MG63 (cell line): ENCODE results near the gene MAPKAPK2. TPM values are rescaled to one million over a fixed set of nuclear protein-coding genes. Genes with fewer than 3 reads are reported as not detected.

Experiments used
- DNase-seq: peaks from one replicate; pipeline ENCODE4 v3.0.0-alpha.2; 2020
- H3K27me3 ChIP-seq: fragments of 250-450 bp; sonication (Bioruptor Pico); 2 replicates; pipeline ENCODE4 v1.5.1; 2020; ENCODE audit warnings: mild to moderate bottlenecking, moderate library complexity
- H3K36me3 ChIP-seq: fragments of 250-450 bp; sonication (Bioruptor Pico); 2 replicates; pipeline ENCODE4 v1.5.1; 2020; ENCODE audit warnings: mild to moderate bottlenecking, moderate library complexity
- H3K4me3 ChIP-seq: fragments of 250-450 bp; sonication (Bioruptor Pico); 2 replicates; pipeline ENCODE4 v1.5.1; 2020; ENCODE audit warnings: mild to moderate bottlenecking, moderate library complexity
- H3K9me3 ChIP-seq: fragments of 250-450 bp; sonication (Bioruptor Pico); 2 replicates; pipeline ENCODE4 v1.5.1; 2020; ENCODE audit warnings: mild to moderate bottlenecking, moderate library complexity
- total RNA-seq: library from RNA; depleted of rRNA; stranded (reverse); fragments of >200 nt; shearing (Covaris generic); gene quantifications from 2 replicates; pipeline ENCODE4 v1.2.3, GENCODE V29; 2014; ENCODE audit warnings: low replicate concordance

MAPKAPK2 gene
- total RNA-seq, 1 experiment from 2014 or later: 32.3 TPM

GRCh38 chr1:206687915-206688442 is 3.3 kb downstream of the MAPKAPK2 start:
- DNase-seq: peak; percentile 28
- H3K36me3 ChIP-seq: no peaks in the 10 kb centered on the region
- H3K27me3 ChIP-seq: peaks cover 6% of the 10 kb centered on the region; the same call in 1 of the 2 replicates
- H3K9me3 ChIP-seq: no peaks in the 10 kb centered on the region
- no peak overlapping the region for H3K4me3 ChIP-seq

DNA sequence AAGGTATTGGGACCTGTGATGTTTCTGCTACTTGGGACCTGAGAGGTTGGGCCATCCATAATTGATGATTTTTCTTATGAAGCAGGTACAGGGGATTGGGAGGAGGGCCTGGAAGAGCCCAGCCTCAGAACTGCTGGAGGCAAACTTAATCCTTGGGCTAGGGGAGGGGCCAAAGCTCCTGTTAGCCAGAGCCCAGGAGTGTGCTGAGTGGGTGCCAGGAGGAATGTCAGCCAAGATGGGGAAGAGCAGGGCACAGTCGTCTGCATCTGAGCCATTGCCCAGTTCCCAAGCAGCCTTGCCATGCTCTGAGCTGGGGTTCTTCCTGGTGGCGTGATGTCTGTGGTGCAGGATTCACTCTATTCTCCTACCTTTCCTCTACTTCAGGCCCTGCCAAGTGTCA is 5.8 kb downstream of the MAPKAPK2 start:
- DNase-seq: peak; percentile 68
- Histone ChIP-seq H3K36me3 (peaks cover 7% of the 10 kb centered on the region), H3K4me3 (no peak overlapping the region), H3K9me3 (no peaks in the 10 kb centered on the region), H3K27me3 (no peaks in the 10 kb centered on the region)

- Histone ChIP-seq H3K9me3 (no peaks in the 10 kb centered on the region), H3K4me3 (no peak overlapping the region), H3K27me3 (no peaks in the 10 kb centered on the region), H3K36me3 (peaks cover 14% of the 10 kb centered on the region)
- DNase-seq: no peak
Measured at GRCh38 chr1:206691604-206692003, 6.9 kb downstream of the MAPKAPK2 start.

- no peaks in the 10 kb centered on the region for H3K27me3 ChIP-seq
- H3K4me3 ChIP-seq: no peak overlapping the region
- peaks cover 19% of the 10 kb centered on the region for H3K36me3 ChIP-seq
- H3K9me3 ChIP-seq: no peaks in the 10 kb centered on the region
- DNase-seq: peak; percentile 69
Measured at GRCh38 chr1:206693029-206693428, 8.3 kb downstream of the MAPKAPK2 start.

DNA sequence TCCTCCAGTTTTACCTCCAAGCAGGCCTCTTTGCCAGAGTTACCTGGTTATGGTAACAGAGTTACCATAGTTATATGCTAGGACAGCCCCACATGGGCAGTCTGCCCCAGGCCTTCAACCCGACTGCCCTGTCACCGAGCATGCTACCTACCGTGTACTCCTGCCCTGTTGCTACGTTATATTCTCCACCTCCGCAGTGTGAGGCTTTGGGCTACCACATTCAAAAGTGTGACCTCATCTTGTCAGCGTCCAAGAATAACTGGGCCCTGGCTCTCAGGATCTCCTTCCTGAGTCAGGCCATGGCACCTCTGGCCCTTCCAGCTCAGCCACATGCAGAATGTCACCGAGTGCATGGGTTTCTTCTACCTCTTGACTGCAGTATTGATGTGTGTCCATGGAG is 8.9 kb downstream of the MAPKAPK2 start:
- Histone ChIP-seq H3K27me3 (no peaks in the 10 kb centered on the region), H3K9me3 (no peaks in the 10 kb centered on the region), H3K36me3 (peaks cover 19% of the 10 kb centered on the region), H3K4me3 (no peak overlapping the region)
- peak; percentile 79 for DNase-seq

DNA sequence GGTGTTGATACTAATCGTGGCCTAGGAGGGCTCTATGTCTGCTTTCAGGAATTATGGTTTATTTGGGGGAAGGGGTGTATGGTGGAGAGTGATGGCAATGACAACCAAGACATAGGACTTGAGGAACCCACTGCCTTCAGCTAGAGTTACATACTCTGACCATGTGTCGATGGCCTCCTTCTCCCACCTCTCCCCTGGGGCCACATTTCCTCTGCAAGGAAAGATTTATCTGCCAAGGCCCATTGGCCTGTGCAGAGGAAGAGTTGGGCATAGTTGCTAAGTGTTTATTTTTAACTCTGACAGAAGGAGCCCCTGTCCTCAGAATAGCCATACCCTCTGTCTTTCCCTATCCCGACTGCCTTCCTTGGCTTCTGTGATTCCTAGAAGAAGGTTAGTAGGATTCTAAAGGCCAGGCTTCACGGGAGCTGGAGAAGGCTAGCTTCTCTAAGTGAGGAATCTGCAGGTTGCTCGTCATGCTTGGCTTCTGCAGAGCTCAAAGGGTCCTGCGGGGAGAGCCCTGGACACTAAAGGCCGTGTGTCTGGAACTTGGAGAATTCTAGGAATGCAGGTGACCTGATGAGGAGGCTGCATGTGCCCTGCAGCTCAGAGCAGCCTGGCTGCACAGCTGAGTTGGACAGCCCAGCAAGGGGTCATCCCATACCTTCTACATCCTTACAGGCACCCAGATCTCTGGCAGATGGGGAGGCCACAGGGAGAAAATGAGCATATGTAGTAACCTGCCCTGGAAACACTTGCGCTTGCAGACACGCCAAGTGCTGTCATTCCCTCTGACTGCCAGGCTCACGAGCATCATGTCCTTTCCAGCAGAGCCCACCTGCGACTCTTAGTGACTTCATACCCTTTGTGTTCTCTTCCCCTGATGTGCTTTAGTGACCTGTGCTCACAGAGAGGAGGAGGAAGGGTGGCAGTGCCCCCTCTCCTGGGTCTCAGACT is 9.7 kb downstream of the MAPKAPK2 start:
- DNase-seq: no peak
- H3K4me3 ChIP-seq: no peak overlapping the region

GRCh38 chr1:206695733-206696132 is 11.0 kb downstream of the MAPKAPK2 start:
- Histone ChIP-seq H3K4me3 (no peak overlapping the region), H3K36me3 (peaks cover 19% of the 10 kb centered on the region), H3K27me3 (no peaks in the 10 kb centered on the region), H3K9me3 (no peaks in the 10 kb centered on the region)
- DNase-seq: no peak

More for the DNA sequence above, 9.7 kb downstream of the MAPKAPK2 start:
- Histone ChIP-seq H3K27me3 (no peaks in the 10 kb centered on the region), H3K9me3 (no peaks in the 10 kb centered on the region), H3K36me3 (peaks cover 19% of the 10 kb centered on the region)

- DNase-seq: no peak
- H3K9me3 ChIP-seq: no peaks in the 10 kb centered on the region
- no peaks in the 10 kb centered on the region for H3K27me3 ChIP-seq
- peaks cover 19% of the 10 kb centered on the region for H3K36me3 ChIP-seq
- H3K4me3 ChIP-seq: no peak overlapping the region
Measured at GRCh38 chr1:206696812-206697585, 12.3 kb downstream of the MAPKAPK2 start.

- no peaks in the 10 kb centered on the region for H3K9me3 ChIP-seq
- no peak overlapping the region for H3K4me3 ChIP-seq
- no peak for DNase-seq
- H3K27me3 ChIP-seq: no peaks in the 10 kb centered on the region
- peaks cover 22% of the 10 kb centered on the region for H3K36me3 ChIP-seq
Measured at GRCh38 chr1:206698011-206698410, 13.3 kb downstream of the MAPKAPK2 start.

- H3K36me3 ChIP-seq: peaks cover 16% of the 10 kb centered on the region
- H3K4me3 ChIP-seq: no peak overlapping the region
- H3K9me3 ChIP-seq: no peaks in the 10 kb centered on the region
- no peaks in the 10 kb centered on the region for H3K27me3 ChIP-seq
- DNase-seq: no peak
Measured at GRCh38 chr1:206699000-206699586, 14.4 kb downstream of the MAPKAPK2 start.

- DNase-seq: no peak
- Histone ChIP-seq H3K36me3 (peaks cover 16% of the 10 kb centered on the region), H3K27me3 (no peaks in the 10 kb centered on the region), H3K4me3 (no peak overlapping the region), H3K9me3 (no peaks in the 10 kb centered on the region)
Measured at GRCh38 chr1:206699626-206700025, 14.9 kb downstream of the MAPKAPK2 start.

DNA sequence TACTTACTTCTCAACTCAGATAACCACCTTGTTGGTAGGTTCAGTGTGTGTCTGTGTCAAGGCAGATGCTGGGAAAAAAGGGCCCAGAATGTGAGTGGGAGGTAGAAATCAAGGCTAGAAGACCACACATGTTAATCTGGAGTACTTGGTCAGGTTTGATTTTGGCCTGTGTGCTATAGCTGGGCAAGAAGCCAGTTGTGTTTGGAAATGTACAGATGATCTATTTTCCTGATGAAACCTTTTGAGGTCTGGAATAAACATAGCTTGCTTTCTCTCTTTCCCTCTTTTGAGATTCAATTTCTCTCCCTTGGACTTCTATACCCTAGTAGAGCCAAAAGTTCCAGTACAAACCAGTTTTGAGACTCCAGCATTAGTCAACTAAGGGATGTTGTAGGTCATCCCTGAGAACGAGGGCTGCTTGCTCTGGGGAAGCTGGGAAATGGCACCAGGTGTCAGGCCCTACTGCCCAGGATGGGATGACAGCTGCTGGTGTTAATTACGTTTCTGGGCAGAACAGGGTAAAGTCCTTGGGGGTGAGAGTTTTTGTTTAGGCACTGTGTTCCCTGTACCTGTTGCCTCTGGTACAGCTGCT is 15.8 kb downstream of the MAPKAPK2 start:
- Histone ChIP-seq H3K9me3 (no peaks in the 10 kb centered on the region), H3K27me3 (no peaks in the 10 kb centered on the region), H3K4me3 (no peak overlapping the region), H3K36me3 (peaks cover 16% of the 10 kb centered on the region)
- DNase-seq: no peak

DNA sequence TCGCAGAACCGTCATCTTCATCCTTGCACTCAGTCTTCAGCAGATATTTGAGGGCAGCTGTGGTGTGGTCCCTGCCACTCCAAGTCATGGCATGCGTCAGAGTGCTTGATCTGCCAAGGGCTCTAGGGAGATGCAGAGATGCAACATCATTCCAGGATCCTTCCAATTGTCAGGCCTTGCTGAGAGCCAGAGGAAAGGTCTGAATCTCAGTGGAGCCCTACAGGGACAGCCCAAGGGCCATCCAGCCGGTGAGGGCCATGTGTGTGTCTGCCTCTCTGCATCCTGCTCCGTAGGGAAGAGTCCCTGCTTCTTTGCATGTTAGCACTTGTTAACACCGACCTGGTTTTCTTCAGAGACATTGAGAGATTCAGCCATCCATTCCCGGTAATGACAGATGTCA is 17.6 kb downstream of the MAPKAPK2 start:
- DNase-seq: no peak
- Histone ChIP-seq H3K36me3 (peaks cover 5% of the 10 kb centered on the region), H3K9me3 (no peaks in the 10 kb centered on the region), H3K27me3 (no peaks in the 10 kb centered on the region), H3K4me3 (no peak overlapping the region)

DNA sequence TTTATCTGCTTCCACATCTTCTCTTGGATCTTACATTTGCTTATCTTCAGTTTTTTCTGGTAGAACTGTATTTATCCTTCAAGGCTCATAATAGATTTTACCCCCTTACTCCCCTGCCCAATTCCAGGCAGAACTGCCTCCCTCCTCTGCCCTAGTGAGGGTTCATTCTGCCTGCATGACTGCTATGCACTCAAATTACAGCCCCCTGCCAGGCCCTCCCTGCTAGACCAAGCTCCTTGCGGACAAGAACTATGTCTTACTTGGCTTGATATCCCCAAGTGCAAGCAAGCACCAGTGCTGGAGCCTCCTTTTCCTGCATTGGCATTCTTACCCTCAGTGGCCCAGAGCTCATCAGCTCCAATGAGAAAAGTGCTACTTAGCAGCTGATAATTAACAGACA is 18.1 kb downstream of the MAPKAPK2 start:
- DNase-seq: no peak
- Histone ChIP-seq H3K27me3 (no peaks in the 10 kb centered on the region), H3K4me3 (no peak overlapping the region), H3K36me3 (peaks cover 3% of the 10 kb centered on the region; the same call in 1 of the 2 replicates), H3K9me3 (no peaks in the 10 kb centered on the region)

DNA sequence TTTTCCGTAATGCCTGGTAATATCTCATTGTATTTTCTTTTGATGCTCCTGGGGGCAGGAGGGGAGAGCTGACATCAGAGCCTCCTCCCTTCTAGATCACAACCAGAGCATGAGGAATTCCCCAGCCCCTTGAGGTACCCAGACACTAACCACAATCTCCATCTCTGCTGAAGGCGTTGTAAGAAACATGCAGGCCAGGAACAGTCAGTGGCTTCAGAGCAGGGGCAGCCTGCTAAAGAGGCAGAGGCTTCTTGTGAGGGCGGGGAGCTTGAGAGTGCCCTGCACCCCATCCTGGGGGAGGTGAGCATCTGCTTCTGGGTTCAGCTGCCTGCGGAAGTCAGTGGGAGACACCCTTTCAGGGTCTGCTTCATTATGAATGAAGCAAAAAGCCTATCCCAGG is 19.0 kb downstream of the MAPKAPK2 start:
- Histone ChIP-seq H3K27me3 (no peaks in the 10 kb centered on the region), H3K36me3 (0 out of 2 replicates have a peak, but pooled peaks cover 3% of the 10 kb centered on the region), H3K9me3 (no peaks in the 10 kb centered on the region), H3K4me3 (no peak overlapping the region)
- DNase-seq: no peak

DNA sequence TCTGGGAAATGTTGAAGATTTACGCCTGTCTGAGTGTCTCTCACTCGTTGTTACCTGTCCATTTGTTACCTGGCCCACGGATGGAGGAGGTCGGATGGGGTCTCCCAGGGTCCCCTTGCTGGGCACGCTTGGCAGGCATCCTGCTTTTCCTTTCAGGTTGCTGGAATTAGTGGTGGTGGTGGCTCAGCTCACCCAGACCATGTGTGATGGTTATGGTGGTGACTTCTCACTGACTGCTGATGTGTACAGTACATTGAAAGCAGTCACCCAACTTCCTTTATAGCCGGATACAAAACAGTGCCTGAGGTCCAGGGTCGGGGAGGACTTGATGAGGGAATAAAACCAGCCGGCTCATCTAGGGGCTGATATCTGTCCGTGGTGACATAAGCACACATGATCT is 19.5 kb downstream of the MAPKAPK2 start:
- 0 out of 2 replicates have a peak, but pooled peaks cover 3% of the 10 kb centered on the region for H3K36me3 ChIP-seq
- no peak for DNase-seq
- H3K4me3 ChIP-seq: no peak overlapping the region
- no peaks in the 10 kb centered on the region for H3K27me3 ChIP-seq
- H3K9me3 ChIP-seq: no peaks in the 10 kb centered on the region
